ENCODE measurements around the gene CTDSPL.

CTDSPL gene

GRCh38 chr3:37991109-37991508 is 129.4 kb downstream of the CTDSPL start:
- DNase-seq = no peak

GRCh38 chr3:37991823-37992222 is 130.1 kb downstream of the CTDSPL start:
- DNase-seq = no peak

- DNase-seq = no peak
Observed at GRCh38 chr3:37992271-37993066, 130.8 kb downstream of the CTDSPL start.

GRCh38 chr3:37993067-37993455 is 131.4 kb downstream of the CTDSPL start:
- no peak for DNase-seq

GRCh38 chr3:37993460-37993819 is 131.8 kb downstream of the CTDSPL start:
- DNase-seq = no peak

GRCh38 chr3:37993820-37994638 is 132.3 kb downstream of the CTDSPL start:
- DNase-seq = peak; percentile 75

GRCh38 chr3:37994639-37994972 is 132.9 kb downstream of the CTDSPL start:
- DNase-seq = no peak

- no peak for DNase-seq
Observed at GRCh38 chr3:37995652-37996641, 134.3 kb downstream of the CTDSPL start.

- peak; percentile 76 for DNase-seq
Observed at GRCh38 chr3:37996785-37997301, 135.2 kb downstream of the CTDSPL start.

GRCh38 chr3:37997342-37997741 is 135.7 kb downstream of the CTDSPL start:
- DNase-seq = no peak

- no peak for DNase-seq
Observed at GRCh38 chr3:37997791-37998370, 136.2 kb downstream of the CTDSPL start.

GRCh38 chr3:37999836-38000235 is 138.2 kb downstream of the CTDSPL start:
- no peak for DNase-seq

- DNase-seq = no peak
Observed at GRCh38 chr3:38000242-38000916, 138.7 kb downstream of the CTDSPL start.

GRCh38 chr3:38000965-38001455 is 139.3 kb downstream of the CTDSPL start:
- DNase-seq = no peak

- DNase-seq = no peak
Observed at GRCh38 chr3:38001456-38002081, 139.9 kb downstream of the CTDSPL start.

- DNase-seq = no peak
Observed at GRCh38 chr3:38002291-38002876, 140.7 kb downstream of the CTDSPL start.

- DNase-seq = no peak
Observed at GRCh38 chr3:38002940-38003339, 141.3 kb downstream of the CTDSPL start.

- peak; percentile 33 for DNase-seq
Observed at GRCh38 chr3:38003371-38003816, 141.7 kb downstream of the CTDSPL start.

GRCh38 chr3:38003817-38004414 is 142.2 kb downstream of the CTDSPL start:
- no peak for DNase-seq

- DNase-seq = peak; percentile 55
Observed at GRCh38 chr3:38004415-38005075, 142.9 kb downstream of the CTDSPL start.
